Right lobe of liver (tissue), 6 donors: ENCODE data around the gene TMEM132D. TPM values are rescaled to one million over a fixed set of nuclear protein-coding genes. Genes with fewer than 3 reads are reported as not detected.
"Not testable (repeated sequence)": the region's sequence is repeated elsewhere in the genome, so short reads cannot be mapped to it uniquely, and the experiment has no call there.

Experiments
- ATAC-seq, 4 donors: fragments of 200-7000 bp; cut with Tn5 transposase; one replicate each; pipeline ENCODE4 v1.9.1; 2020; ENCODE audit warnings: mild to moderate bottlenecking in 4 of 4, moderate library complexity in 4 of 4
- DNase-seq, 3 donors: peaks; one replicate each; pipeline ENCODE4 v3.0.0-alpha.2; 2020
- H3K27ac ChIP-seq, 3 donors: fragments of 200-600 bp; one replicate each; pipeline ENCODE4 v1.8.0; 2022
- H3K27me3 ChIP-seq, 2 donors: fragments of 200-600 bp; one replicate each; pipeline ENCODE4 v1.8.0; 2022
- H3K36me3 ChIP-seq, 4 donors: fragments of 200-600 bp; sonication (generic) in 1 of 4; one replicate each; pipeline versions ENCODE4 v1.5.1 to v1.8.0; 2017 to 2022; ENCODE audit warnings: control low read depth in 1 of 4
- H3K4me1 ChIP-seq, 4 donors: fragments of 200-600 bp; sonication (generic) in 1 of 4; one replicate each; pipeline versions ENCODE4 v1.5.1 to v1.8.0; 2017 to 2022; ENCODE audit warnings: control low read depth in 1 of 4
- H3K4me3 ChIP-seq, 3 donors: fragments of 200-600 bp; one replicate each; pipeline ENCODE4 v1.8.0; 2022
- H3K9me3 ChIP-seq, 4 donors: fragments of 200-600 bp; sonication (generic) in 1 of 4; one replicate each; pipeline versions ENCODE4 v1.5.1 to v1.8.0; 2017 to 2022; ENCODE audit warnings: control low read depth in 1 of 4
- POLR2A ChIP-seq: fragments of 450-650 bp; IDR thresholded peaks from one replicate; pipeline ENCODE4 v1.6.1; 2017; ENCODE audit warnings: antibody characterized with exemption, mild to moderate bottlenecking
- WGBS: methylation state at CpG from one replicate; pipeline ENCODE4 v1.1.6; 2018; ENCODE audit warnings: low coverage, low lambda C conversion rate; ENCODE audit not compliant: insufficient coverage; ENCODE audit errors: missing lambda C conversion rate; 5-methylcytosine and 5-hydroxymethylcytosine counted together
- intact Hi-C, 2 donors: fragments of 100-400 bp; cut with DNase I; formaldehyde crosslinking; loops; one replicate each; pipeline versions ENCODE4 v1.11.2 to v1.14.1; 2022
- total RNA-seq, 6 experiments: library from RNA; depleted of rRNA in 2 of 6; stranded (reverse); fragments of >200 nt in 2 of 6; fragmentation: NEBNext Ultra II Directional in 3 of 6; extraction: Animal tissue kit (Norgen Biotek cat#: 25700) in 3 of 6; gene quantifications; one replicate each; pipeline versions ENCODE4 v1.1.0 to v1.2.4, GENCODE V29; 2016 to 2023
- TF ChIP-seq, protein P1 (sequence below), 4 donors: fragments of 200-600 bp in 3 of 4; fragments of 450-650 bp in 1 of 4; IDR thresholded peaks; one replicate each; pipeline versions ENCODE4 v1.5.1 to v1.8.0; 2016 to 2022; ENCODE audit warnings: antibody characterized with exemption in 4 of 4, mild to moderate bottlenecking in 2 of 4
- donor health status: DM: no; HTN: yes; CAD: no.
- donor health status: DM: no; HTN: no; CAD: no.
- donor health status: DM: no; HTN: no; CAD: no.
- donor health status: DM: no; HTN: yes; CAD: no.
- donor health status: DM: no; HTN: yes; CAD: no.

TMEM132D gene
- total RNA-seq, 6 experiments from 2014 or later: 0.10 to 0.35 (median 0.33) TPM; not detected in 3

DNA sequence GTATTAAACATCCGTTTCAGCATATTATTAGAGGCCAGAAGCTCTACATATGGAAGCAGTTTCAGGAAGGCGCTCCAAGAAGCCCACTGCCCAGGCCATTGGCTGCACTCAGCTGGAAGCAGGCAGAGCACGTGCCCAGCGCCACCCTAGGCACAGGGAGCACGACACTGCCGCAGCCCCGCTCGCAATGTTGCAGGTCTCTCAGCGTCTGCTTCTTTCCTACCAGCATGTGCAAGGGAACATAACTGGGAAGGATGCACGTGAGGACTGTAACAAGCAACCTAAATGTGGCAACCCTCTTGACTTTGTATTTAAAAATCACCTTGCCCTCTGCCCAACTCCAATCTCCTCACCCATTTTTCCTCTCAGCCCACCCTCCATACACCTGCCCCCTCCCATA lies 3.5 kb downstream of the TMEM132D start:
- no peaks in the 10 kb centered on the region for H3K36me3 ChIP-seq
- ATAC-seq (no peak), DNase-seq (no peak)
- TF ChIP-seq POLR2A: no peak
- 55% methylated on average over 8 of the region's 10 CpGs for WGBS
- H3K9me3 ChIP-seq: no peaks in the 10 kb centered on the region
- H3K27me3 ChIP-seq: no peaks in the 10 kb centered on the region
- no peak overlapping the region for H3K4me3 ChIP-seq
- no peaks in the 10 kb centered on the region for H3K4me1 ChIP-seq
- intact Hi-C loops: no loop called here
- H3K27ac ChIP-seq: no peak overlapping the region

DNA sequence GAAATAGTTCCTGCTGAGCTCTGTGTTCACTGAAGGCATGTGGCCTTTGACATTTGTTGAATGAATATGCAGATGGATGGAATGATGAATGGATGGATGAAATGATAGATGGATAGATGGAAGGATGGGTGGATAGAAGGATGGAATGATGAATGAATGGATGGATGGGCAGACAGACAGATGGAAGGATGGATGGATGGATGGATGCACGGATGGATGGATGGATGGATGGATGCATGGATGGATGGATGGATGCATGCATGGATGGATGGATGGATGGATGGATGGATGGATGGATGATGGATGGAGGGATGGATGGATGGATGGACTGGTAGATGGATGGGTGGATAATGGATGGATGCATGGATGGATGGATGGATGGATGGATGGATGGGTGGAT lies 4.8 kb downstream of the TMEM132D start:
- H3K27ac ChIP-seq, H3K4me1 ChIP-seq, H3K36me3 ChIP-seq, H3K9me3 ChIP-seq, DNase-seq, H3K4me3 ChIP-seq, ATAC-seq, intact Hi-C loops, H3K27me3 ChIP-seq: not testable (repeated sequence)
- WGBS: 31% methylated on average over 1 of the region's 1 CpG

DNA sequence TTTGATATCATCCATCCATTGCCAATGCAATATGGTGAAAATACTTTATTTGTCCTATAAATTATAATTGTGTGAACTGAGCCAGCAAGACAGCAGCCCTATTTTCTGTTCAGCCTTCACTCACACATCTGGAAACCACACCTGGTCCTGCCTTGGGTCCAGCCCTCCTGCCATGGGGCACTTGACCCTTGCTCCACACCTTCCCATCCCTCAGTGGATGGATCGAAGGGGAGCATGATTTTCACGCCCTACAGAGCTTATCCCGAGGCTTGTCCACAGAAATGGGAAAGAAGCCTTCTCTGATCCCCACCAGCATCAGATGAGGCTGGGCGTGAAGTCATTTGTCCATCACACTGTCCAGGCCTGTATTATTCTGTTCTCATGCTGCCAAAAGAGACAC lies 10.1 kb downstream of the TMEM132D start:
- no peaks in the 10 kb centered on the region for H3K36me3 ChIP-seq
- no peaks in the 10 kb centered on the region for H3K9me3 ChIP-seq
- DNase-seq: no peak
- intact Hi-C loops: no loop called here
- TF ChIP-seq, protein P1, sequence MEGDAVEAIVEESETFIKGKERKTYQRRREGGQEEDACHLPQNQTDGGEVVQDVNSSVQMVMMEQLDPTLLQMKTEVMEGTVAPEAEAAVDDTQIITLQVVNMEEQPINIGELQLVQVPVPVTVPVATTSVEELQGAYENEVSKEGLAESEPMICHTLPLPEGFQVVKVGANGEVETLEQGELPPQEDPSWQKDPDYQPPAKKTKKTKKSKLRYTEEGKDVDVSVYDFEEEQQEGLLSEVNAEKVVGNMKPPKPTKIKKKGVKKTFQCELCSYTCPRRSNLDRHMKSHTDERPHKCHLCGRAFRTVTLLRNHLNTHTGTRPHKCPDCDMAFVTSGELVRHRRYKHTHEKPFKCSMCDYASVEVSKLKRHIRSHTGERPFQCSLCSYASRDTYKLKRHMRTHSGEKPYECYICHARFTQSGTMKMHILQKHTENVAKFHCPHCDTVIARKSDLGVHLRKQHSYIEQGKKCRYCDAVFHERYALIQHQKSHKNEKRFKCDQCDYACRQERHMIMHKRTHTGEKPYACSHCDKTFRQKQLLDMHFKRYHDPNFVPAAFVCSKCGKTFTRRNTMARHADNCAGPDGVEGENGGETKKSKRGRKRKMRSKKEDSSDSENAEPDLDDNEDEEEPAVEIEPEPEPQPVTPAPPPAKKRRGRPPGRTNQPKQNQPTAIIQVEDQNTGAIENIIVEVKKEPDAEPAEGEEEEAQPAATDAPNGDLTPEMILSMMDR (IDR thresholded peaks at IDR 0.05): no peak
- TF ChIP-seq POLR2A: no peak
- H3K4me3 ChIP-seq: no peak overlapping the region
- ATAC-seq: no peak
- 58% methylated on average over 2 of the region's 4 CpGs for WGBS
- no peak overlapping the region for H3K27ac ChIP-seq
- H3K27me3 ChIP-seq: no peaks in the 10 kb centered on the region
- H3K4me1 ChIP-seq: no peaks in the 10 kb centered on the region

DNA sequence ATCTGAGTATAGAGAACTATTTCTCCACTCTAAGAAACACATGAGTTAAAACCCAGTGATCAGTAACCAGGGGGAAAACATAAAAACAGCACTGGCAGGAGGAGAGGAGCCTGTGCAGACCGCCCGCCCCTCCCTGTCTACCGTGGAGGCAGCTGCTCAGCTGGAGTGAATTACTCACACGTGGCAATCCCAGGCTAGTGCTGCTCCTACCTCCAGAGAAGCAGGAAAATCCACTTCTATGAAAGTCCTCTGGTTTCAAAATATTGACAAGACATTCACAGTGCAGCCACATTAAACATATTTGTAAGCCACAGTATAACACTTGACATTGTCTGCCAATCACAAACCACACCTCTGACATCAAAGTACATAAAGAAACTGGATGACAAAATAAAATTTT lies 16.7 kb downstream of the TMEM132D start:
- 6% methylated on average over 2 of the region's 4 CpGs for WGBS
- TF ChIP-seq, protein P1 (IDR thresholded peaks at IDR 0.05): no peak
- no peak for TF ChIP-seq POLR2A
- H3K4me1 ChIP-seq: no peaks in the 10 kb centered on the region
- H3K36me3 ChIP-seq: no peaks in the 10 kb centered on the region
- ATAC-seq (no peak), DNase-seq (no peak)
- no peak overlapping the region for H3K27ac ChIP-seq
- H3K4me3 ChIP-seq: no peak overlapping the region
- H3K9me3 ChIP-seq: no peaks in the 10 kb centered on the region
- H3K27me3 ChIP-seq: no peaks in the 10 kb centered on the region
- intact Hi-C loops: no loop called here

- Histone ChIP-seq H3K27me3 (no peaks in the 10 kb centered on the region), H3K36me3 (no peaks in the 10 kb centered on the region), H3K9me3 (no peaks in the 10 kb centered on the region), H3K27ac (no peak overlapping the region), H3K4me1 (no peaks in the 10 kb centered on the region), H3K4me3 (no peak overlapping the region)
- 58% methylated on average over 5 of the region's 5 CpGs for WGBS
- no peak for TF ChIP-seq POLR2A
- TF ChIP-seq, protein P1 (IDR thresholded peaks at IDR 0.05): no peak
- ATAC-seq (no peak), DNase-seq (no peak)
- intact Hi-C loops: no loop called here
These were observed 17.3 kb downstream of the TMEM132D start for GRCh38 chr12:129886541-129886940.

GRCh38 chr12:129885287-129885686 lies 18.5 kb downstream of the TMEM132D start:
- no peaks in the 10 kb centered on the region for H3K9me3 ChIP-seq
- no peaks in the 10 kb centered on the region for H3K4me1 ChIP-seq
- DNase-seq (no peak), ATAC-seq (no peak)
- H3K27ac ChIP-seq: no peak overlapping the region
- 0% methylated on average over 3 of the region's 3 CpGs for WGBS
- H3K36me3 ChIP-seq: no peaks in the 10 kb centered on the region
- intact Hi-C loops: no loop called here
- H3K4me3 ChIP-seq: no peak overlapping the region
- no peaks in the 10 kb centered on the region for H3K27me3 ChIP-seq
- TF ChIP-seq, protein P1 (IDR thresholded peaks at IDR 0.05): no peak
- no peak for TF ChIP-seq POLR2A
